HG03565 (cell line): Measurements from ENCODE around the gene WSCD1.

Source experiments
- ATAC-seq: cut with Tn5 transposase; IDR thresholded peaks from one replicate; pipeline ENCODE4 v1.9.1; 2021; ENCODE audit warnings: mild to moderate bottlenecking, moderate library complexity; ENCODE audit not compliant: unreplicated experiment

Gene WSCD1

DNA sequence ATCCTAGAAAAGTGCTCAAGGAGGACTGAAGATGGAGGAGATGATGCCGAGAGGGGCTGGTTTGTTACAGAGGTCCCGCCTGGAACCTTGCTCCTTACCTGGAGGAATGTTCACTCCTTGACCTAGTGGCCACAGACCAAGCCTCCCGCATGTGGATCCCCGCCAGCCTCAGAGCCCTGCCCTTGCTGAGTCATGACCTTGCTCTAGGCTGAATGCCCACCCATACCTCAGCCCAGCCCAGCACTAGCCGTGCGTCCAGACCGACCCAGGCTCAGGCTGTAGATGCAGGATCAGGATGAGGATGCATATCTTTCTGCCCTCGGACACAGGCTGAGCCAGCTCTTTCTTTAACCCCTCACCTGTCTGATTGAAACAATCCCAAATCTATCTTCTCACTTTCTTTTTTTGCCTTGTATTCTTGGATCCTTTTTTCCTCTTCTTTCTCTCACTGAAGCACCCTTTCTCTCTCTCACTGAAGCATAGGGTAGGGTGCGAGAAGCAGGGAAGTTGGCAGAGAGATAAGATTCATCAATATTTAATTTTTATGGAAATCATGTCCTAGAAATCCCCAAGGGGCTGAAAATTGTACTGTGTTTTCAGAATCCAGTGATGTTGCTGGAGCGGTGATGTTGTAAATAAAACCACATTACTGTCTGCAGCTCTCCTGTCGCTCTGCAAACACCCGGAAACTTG, 34.9 kb downstream of the WSCD1 start:
- no peak for ATAC-seq

GRCh38 chr17:6105649-6106007, 35.4 kb downstream of the WSCD1 start:
- ATAC-seq: no peak

- no peak for ATAC-seq
Measured at GRCh38 chr17:6106212-6106611, 36.0 kb downstream of the WSCD1 start.

DNA sequence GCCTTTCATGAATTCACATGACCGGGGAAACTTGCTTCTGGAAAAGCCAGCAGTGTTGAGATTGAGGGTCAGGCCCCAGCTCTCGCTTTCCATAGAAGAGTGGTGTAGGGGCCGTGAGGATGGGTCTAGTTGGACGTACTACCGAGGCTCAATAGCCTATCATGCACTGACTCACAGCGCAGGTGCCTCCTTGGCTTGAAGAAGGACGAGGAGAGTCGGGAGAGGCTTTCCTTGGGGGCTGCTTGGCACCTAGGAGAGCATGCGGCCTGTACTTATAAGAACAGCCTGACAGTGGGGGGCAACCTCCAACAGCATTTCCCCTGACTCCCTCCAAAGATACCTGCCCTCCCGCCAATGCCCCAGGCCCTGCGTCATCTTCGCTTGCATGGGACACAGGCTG, 37.6 kb downstream of the WSCD1 start:
- no peak for ATAC-seq

DNA sequence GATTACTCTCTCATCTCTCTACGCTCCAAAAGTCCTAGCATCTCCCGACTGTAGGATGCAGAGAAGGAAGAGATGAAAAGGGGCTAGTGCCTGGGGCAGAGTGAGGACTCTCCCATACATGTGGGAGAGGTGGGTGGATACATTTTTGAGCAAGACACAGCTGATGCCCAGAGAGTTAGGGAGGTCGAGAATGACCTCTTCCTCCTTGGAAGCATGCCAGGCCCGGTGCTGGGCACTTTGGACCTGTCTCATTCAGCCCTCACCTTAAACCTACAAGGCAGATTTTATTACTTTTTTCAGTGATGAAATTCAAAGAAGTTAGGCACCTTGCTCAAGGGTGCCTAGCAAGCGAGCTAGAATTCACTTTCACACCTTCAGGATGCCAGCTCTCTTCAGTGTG, 38.2 kb downstream of the WSCD1 start:
- no peak for ATAC-seq

DNA sequence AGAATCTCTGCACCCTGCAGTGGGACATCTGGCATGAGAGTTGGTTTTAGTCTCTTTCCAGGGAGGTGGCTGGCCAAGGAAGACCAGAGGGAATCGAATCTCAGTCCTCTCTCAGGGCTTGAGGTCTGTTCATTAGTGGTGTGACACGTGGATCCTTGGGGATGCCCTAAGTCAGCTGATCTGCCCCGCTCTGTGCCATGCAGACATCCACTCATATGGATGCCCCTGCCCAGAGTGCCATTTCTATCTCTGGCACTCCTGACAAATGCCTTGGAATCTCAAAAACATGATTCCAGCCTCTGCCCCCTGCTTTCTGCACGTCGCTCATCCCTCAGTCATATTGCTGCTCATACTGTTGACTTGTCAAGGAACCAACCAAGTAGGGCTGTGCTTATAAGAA, 38.8 kb downstream of the WSCD1 start:
- no peak for ATAC-seq

- ATAC-seq: no peak
Measured at GRCh38 chr17:6109536-6109935, 39.4 kb downstream of the WSCD1 start.

DNA sequence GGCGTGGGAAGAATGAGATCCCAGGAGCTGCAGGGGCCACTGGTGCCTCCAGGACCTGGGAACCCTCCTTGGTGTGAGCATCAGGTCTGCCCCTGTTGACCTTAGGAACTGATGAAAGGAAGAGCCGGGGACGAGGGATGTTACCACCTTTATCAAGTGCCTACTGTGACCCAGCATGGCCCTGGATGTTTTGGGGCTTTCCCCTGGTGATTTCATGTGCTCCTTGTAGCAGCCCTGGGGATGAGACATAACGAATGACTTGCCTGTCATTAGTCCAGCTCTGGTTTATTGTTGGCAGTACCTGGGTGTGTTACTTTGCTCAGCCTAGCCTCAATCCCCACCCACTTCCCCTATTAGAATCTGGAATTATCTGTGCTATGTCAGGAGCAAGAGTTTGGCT, 39.9 kb downstream of the WSCD1 start:
- ATAC-seq: no peak

DNA sequence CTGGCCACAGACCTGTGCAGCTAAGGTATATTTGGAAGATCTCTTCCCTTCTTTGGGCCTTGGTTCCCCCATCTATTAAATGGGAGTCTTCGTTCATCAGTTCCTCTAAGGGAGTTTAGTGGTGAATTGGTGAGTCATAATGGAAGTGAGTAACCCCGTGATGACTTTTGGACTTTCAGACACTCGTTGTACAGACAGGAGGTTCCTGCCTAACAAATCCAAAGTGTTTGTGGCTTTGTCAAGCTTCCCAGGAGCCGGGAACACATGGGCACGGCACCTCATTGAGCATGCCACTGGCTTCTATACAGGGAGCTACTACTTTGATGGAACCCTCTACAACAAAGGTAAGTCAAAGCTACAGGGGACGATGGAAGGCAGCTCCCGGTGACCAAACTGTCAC, 40.4 kb downstream of the WSCD1 start:
- ATAC-seq: no peak

DNA sequence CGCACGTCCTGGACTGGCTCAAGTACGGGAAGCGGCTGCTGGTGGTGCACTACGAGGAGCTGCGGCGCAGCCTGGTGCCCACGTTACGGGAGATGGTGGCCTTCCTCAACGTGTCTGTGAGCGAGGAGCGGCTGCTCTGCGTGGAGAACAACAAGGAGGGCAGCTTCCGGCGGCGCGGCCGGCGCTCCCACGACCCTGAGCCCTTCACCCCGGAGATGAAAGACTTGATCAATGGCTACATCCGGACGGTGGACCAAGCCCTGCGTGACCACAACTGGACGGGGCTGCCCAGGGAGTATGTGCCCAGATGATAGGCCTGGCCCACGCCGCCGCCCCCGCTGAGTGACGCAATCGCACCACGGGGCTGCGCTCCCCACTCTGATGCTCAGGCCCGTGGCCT, 50.2 kb downstream of the WSCD1 start:
- ATAC-seq: no peak

DNA sequence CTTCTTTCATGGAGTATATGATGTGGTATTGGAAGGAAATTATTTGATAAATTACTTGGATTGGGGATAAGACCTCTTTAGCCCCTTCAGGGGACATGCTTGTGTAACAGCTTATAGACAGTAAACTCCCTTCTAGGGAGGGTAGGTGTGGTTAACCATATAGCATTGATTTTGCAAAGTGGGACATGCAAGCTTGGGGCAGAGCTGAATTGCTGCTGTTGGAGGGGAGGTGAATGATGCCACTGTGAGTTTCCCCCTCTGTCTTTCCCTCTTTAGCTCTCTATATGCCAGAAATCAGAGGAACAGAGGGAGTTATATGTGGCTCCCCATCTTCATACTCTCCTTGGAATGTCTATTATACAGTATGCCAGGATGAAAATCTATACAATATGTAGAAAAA, 54.7 kb downstream of the WSCD1 start:
- ATAC-seq: no peak

- ATAC-seq: no peak
Measured at GRCh38 chr17:6126768-6127167, 56.6 kb downstream of the WSCD1 start.

DNA sequence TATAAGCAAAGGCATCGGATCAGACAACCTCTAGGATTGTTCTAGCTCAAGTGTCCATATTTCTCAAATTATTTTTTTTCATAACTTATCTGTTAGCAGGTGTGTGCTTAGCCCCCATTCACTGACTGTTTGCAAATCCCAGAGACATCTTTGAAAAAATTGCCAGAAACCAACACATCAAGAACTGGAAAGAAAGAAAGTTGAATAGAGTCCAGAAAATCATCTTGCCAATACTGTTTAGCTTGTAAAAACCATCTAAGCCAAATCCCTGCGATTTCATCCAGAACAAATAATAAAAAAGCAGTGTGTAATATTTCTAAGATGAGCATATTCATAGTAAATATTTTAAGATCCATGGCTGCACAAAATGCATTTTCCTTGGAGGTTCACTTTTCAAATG, 64.5 kb downstream of the WSCD1 start:
- no peak for ATAC-seq

GRCh38 chr17:6135236-6135635, 65.1 kb downstream of the WSCD1 start:
- ATAC-seq: no peak

GRCh38 chr17:6135996-6136395, 65.8 kb downstream of the WSCD1 start:
- ATAC-seq: no peak

DNA sequence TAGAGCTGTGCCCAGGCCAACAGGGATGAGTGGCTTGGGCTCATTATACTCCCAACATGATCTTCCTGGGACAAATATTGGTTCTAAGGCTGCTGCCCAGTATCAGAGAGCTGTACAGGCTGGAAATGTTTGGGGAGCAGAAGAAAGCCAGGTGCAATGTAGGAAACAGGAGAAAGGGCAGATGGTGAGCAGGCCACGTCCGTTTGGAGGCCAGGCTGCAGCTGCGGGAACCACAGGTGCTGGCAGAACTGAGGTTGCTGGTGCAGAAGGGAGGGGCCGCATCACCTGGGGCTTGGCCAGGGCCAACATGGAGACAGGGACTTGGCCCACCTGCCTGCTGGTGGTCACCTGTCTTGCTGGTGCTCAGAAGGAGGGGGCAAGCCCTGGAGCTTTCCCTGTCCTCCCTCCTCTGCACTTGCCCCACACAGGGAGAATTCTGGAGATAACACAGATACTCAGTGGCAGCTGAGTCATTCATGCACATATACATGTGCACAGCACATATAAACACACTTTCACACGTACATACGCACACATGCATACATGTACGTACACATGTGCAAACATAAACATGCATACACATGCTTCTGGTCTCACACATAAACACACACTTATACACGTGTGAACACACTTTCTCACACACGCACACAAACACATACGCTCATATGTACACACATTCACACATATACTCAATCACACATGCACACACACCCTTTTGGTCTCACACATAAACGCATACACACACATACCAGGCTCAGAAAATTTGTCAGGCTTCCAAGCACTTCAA, 67.7 kb downstream of the WSCD1 start:
- ATAC-seq: no peak

DNA sequence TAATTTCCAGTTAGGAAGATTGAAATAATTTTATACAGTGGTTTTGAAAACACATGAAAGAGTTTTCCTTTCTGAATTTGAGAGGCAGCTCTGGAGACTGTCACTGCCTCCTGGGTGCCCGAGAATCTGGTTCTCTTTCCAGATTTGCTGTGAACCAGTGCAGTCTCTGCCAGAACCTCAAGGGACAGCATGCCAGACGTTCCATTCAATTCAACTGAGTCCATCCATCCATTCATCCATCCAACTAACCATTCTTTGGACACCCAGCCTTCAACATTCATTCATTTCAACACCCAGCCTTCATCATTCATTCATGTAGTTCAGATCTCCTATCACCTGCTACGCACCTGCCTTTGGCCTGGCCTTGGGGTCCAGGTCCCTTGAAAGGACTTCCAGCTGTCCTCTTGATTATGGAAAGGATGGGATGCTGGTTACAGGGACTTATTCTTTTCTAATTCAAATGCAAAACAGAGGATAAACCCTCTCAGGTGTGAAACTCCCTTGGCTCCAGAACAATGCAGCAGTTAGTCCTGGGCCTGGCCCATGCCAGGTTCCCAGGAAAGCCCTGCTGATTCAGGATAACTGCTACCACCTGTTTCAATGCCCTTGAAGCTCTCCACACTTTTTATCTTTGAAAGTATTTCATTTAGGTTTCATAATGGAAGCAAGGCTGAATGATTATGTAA, 68.7 kb downstream of the WSCD1 start:
- ATAC-seq: no peak

- ATAC-seq: no peak
Measured at GRCh38 chr17:6139447-6139832, 69.3 kb downstream of the WSCD1 start.

GRCh38 chr17:6140188-6140587, 70.0 kb downstream of the WSCD1 start:
- no peak for ATAC-seq

GRCh38 chr17:6140728-6141330, 70.7 kb downstream of the WSCD1 start:
- no peak for ATAC-seq

DNA sequence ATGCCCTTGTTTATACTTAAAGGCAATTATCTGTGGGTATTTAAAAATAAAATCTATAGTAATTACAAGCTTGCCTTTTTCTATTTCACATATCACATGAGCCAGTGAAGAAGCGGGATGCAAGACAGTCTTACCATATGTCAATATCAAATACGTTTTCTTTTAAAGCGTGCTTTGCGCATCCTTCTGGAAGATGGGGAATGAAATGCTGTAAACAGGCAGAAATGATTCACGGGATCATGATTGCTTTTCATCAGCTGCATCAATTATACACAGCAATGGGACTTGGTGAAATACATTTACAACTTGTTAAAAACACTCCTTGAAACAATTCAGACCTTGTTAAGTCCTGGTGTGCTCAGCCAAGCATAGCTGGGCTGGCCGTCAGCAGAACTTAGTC, 72.5 kb downstream of the WSCD1 start:
- no peak for ATAC-seq

- ATAC-seq: no peak
Measured at GRCh38 chr17:6145946-6146345, 75.8 kb downstream of the WSCD1 start.
